ENCODE measurements around the gene TCERG1.

GRCh38 chr5:146447734-146448380 is 724 bp downstream of the TCERG1 start:
- TF ChIP-seq EZH2 (IDR thresholded peaks at IDR 0.05; ENCODE audit: borderline replicate concordance, low read length): no peak
- TF ChIP-seq, protein P1, sequence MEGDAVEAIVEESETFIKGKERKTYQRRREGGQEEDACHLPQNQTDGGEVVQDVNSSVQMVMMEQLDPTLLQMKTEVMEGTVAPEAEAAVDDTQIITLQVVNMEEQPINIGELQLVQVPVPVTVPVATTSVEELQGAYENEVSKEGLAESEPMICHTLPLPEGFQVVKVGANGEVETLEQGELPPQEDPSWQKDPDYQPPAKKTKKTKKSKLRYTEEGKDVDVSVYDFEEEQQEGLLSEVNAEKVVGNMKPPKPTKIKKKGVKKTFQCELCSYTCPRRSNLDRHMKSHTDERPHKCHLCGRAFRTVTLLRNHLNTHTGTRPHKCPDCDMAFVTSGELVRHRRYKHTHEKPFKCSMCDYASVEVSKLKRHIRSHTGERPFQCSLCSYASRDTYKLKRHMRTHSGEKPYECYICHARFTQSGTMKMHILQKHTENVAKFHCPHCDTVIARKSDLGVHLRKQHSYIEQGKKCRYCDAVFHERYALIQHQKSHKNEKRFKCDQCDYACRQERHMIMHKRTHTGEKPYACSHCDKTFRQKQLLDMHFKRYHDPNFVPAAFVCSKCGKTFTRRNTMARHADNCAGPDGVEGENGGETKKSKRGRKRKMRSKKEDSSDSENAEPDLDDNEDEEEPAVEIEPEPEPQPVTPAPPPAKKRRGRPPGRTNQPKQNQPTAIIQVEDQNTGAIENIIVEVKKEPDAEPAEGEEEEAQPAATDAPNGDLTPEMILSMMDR (conservative IDR thresholded peaks at IDR 0.05 in 1 of 2, IDR thresholded peaks at IDR 0.05 in 1 of 2; ENCODE audit: extremely low read depth in 1 of 2, insufficient read depth in 1 of 2, low read depth in 1 of 2, low read length in 2 of 2): no peak
